Esophagus squamous epithelium (tissue), 5 donors: Measurements from ENCODE around the gene LRRC37A3. TPM values are rescaled to one million over a fixed set of nuclear protein-coding genes. Genes with fewer than 3 reads are reported as not detected.
A peak's percentile ranks its signal among the peaks of the same experiment; 100 is the strongest.
"Not testable (repeated sequence)": the region's sequence is repeated elsewhere in the genome, so short reads cannot be mapped to it uniquely, and the experiment has no call there.

ENCODE experiments used
- DNase-seq: peaks from one replicate; lab custom pipeline; 2025; lab: John Stamatoyannopoulos, UW
- H3K27ac ChIP-seq, 4 donors: fragments of 200-600 bp; sonication (generic); one replicate each; pipeline ENCODE4 v1.5.1; 2016 to 2019; ENCODE audit warnings: mild to moderate bottlenecking in 1 of 4
- H3K27me3 ChIP-seq, 4 donors: fragments of 200-600 bp; sonication (generic); 1 replicate in 3 of 4; 2 replicates in 1 of 4; pipeline versions ENCODE4 v1.5.1 to v1.6.0; 2017 to 2021; ENCODE audit warnings: antibody characterized with exemption in 1 of 4
- H3K36me3 ChIP-seq, 3 donors: fragments of 200-600 bp; sonication (generic); one replicate each; pipeline ENCODE4 v1.5.1; 2016 to 2019
- H3K4me1 ChIP-seq, 3 donors: fragments of 200-600 bp; sonication (generic); one replicate each; pipeline ENCODE4 v1.5.1; 2017 to 2019
- H3K4me3 ChIP-seq, 4 donors: fragments of 200-600 bp; sonication (generic); 1 replicate in 3 of 4; 2 replicates in 1 of 4; pipeline ENCODE4 v1.5.1; 2016 to 2019; ENCODE audit warnings: mild to moderate bottlenecking in 2 of 4, moderate library complexity in 1 of 4
- H3K9me3 ChIP-seq, 3 donors: fragments of 200-600 bp; sonication (generic); one replicate each; pipeline ENCODE4 v1.5.1; 2016 to 2019
- POLR2A ChIP-seq, 4 donors: fragments of 450-650 bp; IDR thresholded peaks; one replicate each; pipeline ENCODE4 v1.6.1; 2017; ENCODE audit warnings: antibody characterized with exemption in 4 of 4, mild to moderate bottlenecking in 4 of 4, moderate library complexity in 3 of 4
- WGBS, 2 donors: methylation state at CpG; one replicate each; pipeline ENCODE4 v1.1.5; 2018; 5-methylcytosine and 5-hydroxymethylcytosine counted together
- intact Hi-C: fragments of 100-400 bp; cut with DNase I; formaldehyde crosslinking; loops from one replicate; pipeline ENCODE4 v1.15.0; 2022
- total RNA-seq, 4 donors: library from RNA; depleted of rRNA; stranded (reverse); fragments of >200 nt; gene quantifications; one replicate each; pipeline ENCODE4 v1.1.0, GENCODE V29; 2016
- TF ChIP-seq, protein P1 (sequence below), 6 experiments: fragments of 450-650 bp in 4 of 6; fragments of 200-600 bp in 2 of 6; sonication (generic) in 2 of 6; IDR thresholded peaks; one replicate each; pipeline ENCODE4 v1.5.1; 2016 to 2019; ENCODE audit warnings: antibody characterized with exemption in 6 of 6, mild to moderate bottlenecking in 4 of 6, moderate library complexity in 4 of 6
- donor health status: DM: yes; HTN: yes; CAD: no.

LRRC37A3 gene
- total RNA-seq, 4 donors from 2014 or later, result 2.3 to 6.9 (median 3.8) TPM

DNA sequence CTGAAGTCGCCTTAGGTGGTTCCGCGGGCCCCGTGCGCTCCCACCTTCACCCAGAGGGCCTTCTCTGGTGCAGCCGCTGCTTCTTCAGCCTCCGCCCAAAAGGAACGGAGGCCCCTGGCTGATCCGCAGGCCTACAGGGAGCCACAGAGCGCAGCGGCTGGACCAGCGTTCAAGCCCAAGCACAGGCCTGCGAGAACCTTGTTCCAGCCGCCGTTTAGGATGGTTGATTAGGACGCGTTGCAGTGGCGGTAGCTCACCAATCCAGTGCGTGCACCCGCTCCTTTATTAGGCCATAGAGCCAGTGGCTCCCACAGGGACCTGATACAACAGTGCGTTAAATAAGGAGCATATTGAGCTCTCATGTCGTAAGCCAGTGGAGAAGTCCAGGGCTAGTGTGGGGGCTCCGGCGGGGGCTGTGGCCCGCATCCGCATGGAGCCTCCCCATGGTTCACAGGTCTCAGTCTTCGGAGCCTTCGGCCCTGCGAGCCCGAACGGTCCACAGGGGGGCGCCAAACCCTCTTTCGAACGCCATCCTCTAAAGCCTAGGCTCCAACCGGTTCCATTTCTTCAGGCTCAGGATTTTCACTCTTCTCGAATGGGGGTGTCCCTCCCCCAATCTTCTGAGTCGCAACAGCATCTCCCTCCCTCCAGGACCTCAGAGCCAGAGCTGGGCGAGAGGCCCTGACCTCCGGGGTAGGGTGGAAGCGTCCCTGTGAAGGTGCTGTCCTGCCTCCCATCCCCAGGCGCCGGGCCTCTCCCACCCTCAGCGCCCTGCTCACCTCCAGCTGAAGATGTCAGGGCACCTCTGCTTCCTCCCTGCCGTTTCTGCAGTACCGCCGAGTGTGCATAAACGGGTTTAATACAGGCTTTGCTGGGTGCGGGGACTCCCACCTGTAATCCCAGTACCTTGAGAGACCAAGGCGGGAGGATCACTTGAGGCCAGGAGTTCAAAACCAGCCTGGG lies 71.5 kb downstream of the LRRC37A3 start:
- TF ChIP-seq, protein P1, sequence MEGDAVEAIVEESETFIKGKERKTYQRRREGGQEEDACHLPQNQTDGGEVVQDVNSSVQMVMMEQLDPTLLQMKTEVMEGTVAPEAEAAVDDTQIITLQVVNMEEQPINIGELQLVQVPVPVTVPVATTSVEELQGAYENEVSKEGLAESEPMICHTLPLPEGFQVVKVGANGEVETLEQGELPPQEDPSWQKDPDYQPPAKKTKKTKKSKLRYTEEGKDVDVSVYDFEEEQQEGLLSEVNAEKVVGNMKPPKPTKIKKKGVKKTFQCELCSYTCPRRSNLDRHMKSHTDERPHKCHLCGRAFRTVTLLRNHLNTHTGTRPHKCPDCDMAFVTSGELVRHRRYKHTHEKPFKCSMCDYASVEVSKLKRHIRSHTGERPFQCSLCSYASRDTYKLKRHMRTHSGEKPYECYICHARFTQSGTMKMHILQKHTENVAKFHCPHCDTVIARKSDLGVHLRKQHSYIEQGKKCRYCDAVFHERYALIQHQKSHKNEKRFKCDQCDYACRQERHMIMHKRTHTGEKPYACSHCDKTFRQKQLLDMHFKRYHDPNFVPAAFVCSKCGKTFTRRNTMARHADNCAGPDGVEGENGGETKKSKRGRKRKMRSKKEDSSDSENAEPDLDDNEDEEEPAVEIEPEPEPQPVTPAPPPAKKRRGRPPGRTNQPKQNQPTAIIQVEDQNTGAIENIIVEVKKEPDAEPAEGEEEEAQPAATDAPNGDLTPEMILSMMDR (IDR thresholded peaks at IDR 0.05), result peak; percentile 29 to 71 (median 58)
- H3K9me3 ChIP-seq, H3K27ac ChIP-seq, DNase-seq, H3K36me3 ChIP-seq, intact Hi-C loops, H3K27me3 ChIP-seq, H3K4me1 ChIP-seq, H3K4me3 ChIP-seq: not testable (repeated sequence)
- 65% methylated on average over 4 of the region's 49 CpGs; no CpG with 5 or more reads in 1 of the 2 donors for WGBS, 2 donors

DNA sequence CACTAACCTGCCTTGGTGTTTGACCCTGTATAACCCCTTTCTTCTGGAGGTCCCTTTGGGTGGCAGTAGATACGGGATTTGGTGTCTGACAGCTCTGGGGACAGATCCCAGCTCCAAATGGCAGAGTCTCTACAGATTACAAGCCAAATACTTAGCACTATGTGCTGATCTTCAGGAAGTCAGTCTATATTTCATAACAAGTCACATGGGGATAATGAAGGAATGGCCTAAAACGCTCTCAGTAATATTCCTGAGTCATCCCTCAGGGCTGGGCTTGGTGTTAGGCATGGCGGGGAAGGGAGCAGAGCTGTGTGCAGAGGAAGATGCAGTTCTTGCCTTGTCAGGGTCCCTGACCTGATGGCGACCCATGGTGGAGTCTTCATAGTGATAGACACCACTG lies 72.4 kb downstream of the LRRC37A3 start:
- H3K27ac ChIP-seq, H3K4me3 ChIP-seq, H3K4me1 ChIP-seq, H3K27me3 ChIP-seq, H3K9me3 ChIP-seq, H3K36me3 ChIP-seq, DNase-seq, intact Hi-C loops: not testable (repeated sequence)
- 42% methylated on average over 3 of the region's 4 CpGs; no CpG with 5 or more reads in 1 of the 2 donors for WGBS, 2 donors

DNA sequence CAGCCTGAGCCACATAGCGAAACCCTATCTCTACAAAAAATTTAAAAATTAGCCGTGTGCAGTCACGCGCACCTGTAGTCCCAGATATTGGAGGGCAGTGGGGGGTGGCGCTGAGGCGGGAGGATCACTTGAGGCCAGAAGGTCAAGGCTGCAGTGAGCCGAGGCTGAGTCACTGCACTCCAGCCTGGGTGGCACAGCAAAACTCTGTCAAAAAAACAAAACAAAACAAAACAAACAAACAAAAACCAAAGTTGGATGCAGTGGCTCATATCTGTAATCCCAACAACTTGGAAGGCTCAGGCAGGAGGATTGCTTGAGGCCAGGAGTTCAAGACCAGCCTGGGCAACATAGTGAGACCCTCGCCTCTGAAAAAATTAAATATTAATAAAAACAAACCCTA lies 75.4 kb downstream of the LRRC37A3 start:
- H3K27me3 ChIP-seq, H3K4me1 ChIP-seq, H3K9me3 ChIP-seq, H3K27ac ChIP-seq, H3K36me3 ChIP-seq, intact Hi-C loops, DNase-seq, H3K4me3 ChIP-seq: not testable (repeated sequence)
- WGBS, 2 donors, result 78 to 87% methylated on average over 8 of the region's 8 CpGs

DNA sequence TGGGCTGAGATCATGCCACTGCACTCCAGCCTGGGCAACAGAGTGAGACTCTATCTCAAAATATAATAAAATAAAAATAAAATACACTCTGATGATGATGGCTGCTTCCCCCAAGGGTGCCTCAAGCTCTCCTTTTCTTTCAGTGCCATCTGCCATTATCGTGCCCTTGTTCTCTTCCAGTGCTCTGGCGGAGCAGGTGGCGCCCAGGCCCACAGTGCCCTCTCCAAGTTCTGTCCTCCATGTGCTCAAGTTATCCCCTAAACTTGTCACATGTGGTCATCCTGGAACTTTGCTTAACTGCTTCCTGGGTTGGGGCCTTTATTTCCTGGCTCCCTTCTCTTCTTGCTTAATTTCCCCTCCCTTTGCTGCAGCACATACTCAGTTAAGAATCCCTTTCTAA lies 76.4 kb downstream of the LRRC37A3 start:
- H3K36me3 ChIP-seq, H3K4me1 ChIP-seq, H3K27ac ChIP-seq, intact Hi-C loops, H3K27me3 ChIP-seq, DNase-seq, H3K4me3 ChIP-seq, H3K9me3 ChIP-seq: not testable (repeated sequence)
- 71 to 92% methylated on average over 3 of the region's 3 CpGs for WGBS, 2 donors

DNA sequence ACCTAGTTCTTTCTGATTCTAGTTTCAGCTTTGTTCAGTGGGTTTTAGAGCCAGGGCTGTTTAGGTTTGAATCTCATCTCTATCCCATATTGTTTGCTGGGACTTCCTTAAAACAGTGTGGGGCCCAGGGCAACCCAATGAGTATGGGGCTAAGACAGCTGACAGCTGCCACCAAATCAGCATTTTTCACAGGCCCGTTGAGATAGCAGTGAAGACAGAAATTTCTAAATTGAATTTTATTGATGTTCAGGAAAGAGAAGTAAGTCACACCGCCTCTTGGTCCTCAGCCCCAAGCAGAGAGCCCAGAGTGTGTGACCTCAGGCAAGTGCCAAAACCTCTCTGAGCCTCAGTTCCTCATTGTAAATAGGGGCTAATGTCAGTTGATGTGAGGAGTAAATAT lies 78.3 kb downstream of the LRRC37A3 start:
- DNase-seq, H3K4me1 ChIP-seq, H3K27me3 ChIP-seq, H3K9me3 ChIP-seq, intact Hi-C loops, H3K4me3 ChIP-seq, H3K27ac ChIP-seq, H3K36me3 ChIP-seq: not testable (repeated sequence)
- 64% methylated on average over 2 of the region's 2 CpGs; no CpG with 5 or more reads in 1 of the 2 donors for whole genome bisulfite sequencing, 2 donors

DNA sequence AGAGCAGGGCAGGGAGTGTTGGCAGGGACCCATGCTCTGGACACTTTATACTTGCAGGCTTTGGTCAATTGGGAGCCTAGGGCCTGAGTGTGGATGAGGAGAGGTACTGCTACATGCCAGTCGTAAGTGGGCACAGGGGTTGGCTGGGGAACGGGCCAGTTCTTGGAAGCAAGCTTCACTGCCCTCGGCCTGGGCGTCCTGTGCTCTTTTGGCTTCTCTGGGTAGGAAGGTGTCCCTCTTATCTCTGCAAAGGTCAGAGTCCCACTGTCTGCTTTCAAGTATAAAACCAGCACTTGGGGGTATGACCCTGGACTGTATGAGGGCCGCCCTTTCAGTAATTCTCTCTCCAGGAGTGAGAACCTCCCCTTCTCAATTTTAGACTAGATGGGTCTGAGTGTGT lies 80.8 kb downstream of the LRRC37A3 start:
- H3K36me3 ChIP-seq, H3K27me3 ChIP-seq, H3K9me3 ChIP-seq, H3K4me3 ChIP-seq, intact Hi-C loops, DNase-seq, H3K27ac ChIP-seq: not testable (repeated sequence)
- peaks cover 0 to 29% (median 0%) of the 10 kb centered on the region in 3 donors for H3K4me1 ChIP-seq
- 72 to 88% methylated on average over 4 to 5 of the region's 5 CpGs for WGBS, 2 donors

DNA sequence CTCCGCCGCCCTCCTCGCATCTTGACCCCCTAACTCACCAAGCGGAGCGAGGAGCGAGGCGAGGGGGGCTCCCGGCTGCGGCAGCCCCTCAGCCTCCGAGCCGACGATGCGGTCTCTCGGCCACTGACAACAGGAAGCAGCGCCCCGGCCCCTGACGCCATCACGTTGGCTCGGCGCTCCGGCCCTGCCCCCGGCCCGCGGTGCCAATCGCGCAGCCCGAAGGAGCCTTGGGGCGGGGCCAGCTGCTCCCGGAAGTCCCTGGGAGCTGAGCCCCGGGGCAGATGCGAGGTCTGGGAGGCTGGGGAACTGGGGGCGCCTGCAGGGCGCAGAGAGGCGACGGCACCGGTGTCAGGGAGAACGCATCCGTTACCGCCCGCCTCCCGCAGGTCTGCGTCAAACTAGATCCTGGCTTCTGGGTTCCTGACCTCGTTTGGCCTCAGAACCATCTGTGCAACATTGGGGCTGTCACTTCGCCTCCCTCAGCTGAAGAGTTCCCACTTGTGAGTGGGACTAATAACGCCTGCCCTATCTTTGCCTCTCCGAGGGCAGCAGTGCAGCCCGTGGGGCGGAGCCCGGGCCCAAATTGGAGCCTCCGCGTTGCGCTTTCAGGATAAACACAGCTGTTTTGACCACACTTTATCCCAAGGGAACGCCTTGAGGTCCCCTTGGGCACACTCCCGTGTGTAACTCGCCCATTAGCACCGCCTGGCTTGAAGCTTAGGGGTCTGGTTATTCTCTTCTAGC lies 82.1 kb downstream of the LRRC37A3 start:
- peak in 3 of 4 donors; percentile 87 to 95 (median 89) for TF ChIP-seq POLR2A (IDR thresholded peaks at IDR 0.05)
- H3K9me3 ChIP-seq, H3K27me3 ChIP-seq, H3K36me3 ChIP-seq, intact Hi-C loops: not testable (repeated sequence)
- 0 to 2% methylated on average over 5 to 6 of the region's 56 CpGs for WGBS, 2 donors
- Histone ChIP-seq H3K27ac (peak overlapping the region; percentile 91 to 94 (median 92)), H3K4me1 (peaks cover 0 to 29% (median 0%) of the 10 kb centered on the region in 3 donors), H3K4me3 (peak overlapping the region; percentile 63 to 83 (median 74))
- peak; percentile 29 for DNase-seq

DNA sequence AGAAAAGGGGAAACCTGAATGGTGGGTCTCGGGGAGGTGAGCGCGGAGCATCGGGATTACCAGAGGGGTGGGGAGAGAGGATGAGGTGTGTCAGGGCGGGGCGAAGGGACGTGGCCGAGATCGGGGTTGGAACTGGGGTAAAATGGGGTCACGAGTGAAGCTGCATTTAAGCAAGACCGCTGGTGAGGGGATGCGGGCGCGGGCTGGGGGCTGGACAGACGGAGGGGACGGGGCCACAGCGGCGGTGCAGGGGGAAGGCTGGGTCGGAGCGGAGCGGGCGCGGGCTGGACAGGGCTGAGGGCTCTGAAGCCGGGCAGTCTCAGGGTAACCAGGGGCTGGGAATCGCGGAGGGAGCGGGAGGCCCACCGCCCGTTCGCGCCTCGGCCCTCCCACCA lies 82.7 kb downstream of the LRRC37A3 start:
- peak overlapping the region; percentile 91 to 94 (median 92) for H3K27ac ChIP-seq
- H3K9me3 ChIP-seq, intact Hi-C loops, H3K36me3 ChIP-seq, DNase-seq, H3K27me3 ChIP-seq: not testable (repeated sequence)
- WGBS, 2 donors, result 1% methylated on average over 17 to 20 of the region's 32 CpGs
- H3K4me3 ChIP-seq, result peak overlapping the region; percentile 63 to 83 (median 74)
- peaks cover 0 to 29% (median 0%) of the 10 kb centered on the region in 3 donors for H3K4me1 ChIP-seq

DNA sequence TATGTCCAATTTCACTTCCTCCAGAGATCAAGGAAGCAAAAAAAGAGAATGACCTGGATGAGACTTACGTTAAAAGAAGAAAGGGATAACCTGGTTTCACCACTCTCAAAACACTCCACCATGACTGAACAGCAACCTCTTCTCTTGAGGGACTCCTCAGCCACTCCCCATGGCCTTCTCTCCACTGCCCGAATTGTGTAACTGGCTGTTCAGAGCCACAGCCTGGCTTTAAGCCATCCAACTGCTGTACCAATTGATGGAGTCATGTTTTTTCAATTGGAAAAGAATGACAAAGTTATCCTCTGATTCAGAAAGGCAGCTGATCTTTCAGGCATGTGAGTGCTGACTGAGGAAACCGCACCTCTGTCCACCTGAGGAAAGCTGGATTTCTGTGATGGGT lies 85.2 kb downstream of the LRRC37A3 start:
- H3K36me3 ChIP-seq, result peaks cover 0 to 10% (median 0%) of the 10 kb centered on the region in 3 donors
- H3K9me3 ChIP-seq, intact Hi-C loops, DNase-seq, H3K27me3 ChIP-seq, H3K4me3 ChIP-seq: not testable (repeated sequence)
- H3K27ac ChIP-seq, result peak overlapping the region; percentile 49 to 94 (median 74)
- WGBS, 2 donors, result 45 to 69% methylated on average over 2 to 3 of the region's 3 CpGs
- H3K4me1 ChIP-seq, result peaks cover 4 to 51% (median 8%) of the 10 kb centered on the region in 3 donors

DNA sequence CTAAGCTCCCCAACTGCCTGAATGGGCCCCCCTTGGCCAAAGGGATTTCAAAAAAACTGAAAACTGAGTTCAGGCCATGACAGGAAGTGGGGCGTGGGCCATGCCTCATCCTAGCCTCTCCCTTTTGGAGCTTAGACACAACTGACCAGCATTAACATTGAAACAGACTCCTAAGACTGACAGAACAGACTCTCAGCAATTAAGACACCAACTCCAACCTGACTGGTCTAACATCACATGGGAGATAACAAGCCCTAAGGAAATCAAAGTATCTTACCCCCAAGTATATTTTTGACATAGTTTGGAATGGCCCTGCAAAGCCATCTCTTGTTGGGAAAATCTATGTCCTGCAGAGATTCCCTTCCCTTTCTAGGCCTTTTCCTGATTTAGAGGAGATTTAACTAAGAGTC lies 88.6 kb downstream of the LRRC37A3 start:
- H3K27me3 ChIP-seq, DNase-seq, H3K9me3 ChIP-seq, H3K4me3 ChIP-seq, intact Hi-C loops: not testable (repeated sequence)
- peaks cover 4 to 42% (median 8%) of the 10 kb centered on the region in 3 donors for H3K4me1 ChIP-seq
- peak overlapping the region; percentile 14 to 68 (median 60) for H3K27ac ChIP-seq
- peaks cover 0 to 29% (median 0%) of the 10 kb centered on the region in 3 donors for H3K36me3 ChIP-seq
- 100% methylated on average over 1 of the region's 1 CpG; no CpG with 5 or more reads in 1 of the 2 donors for WGBS, 2 donors
